GM18868 (cell line): ENCODE measurements around the gene HS3ST3B1.

Experiments
- ATAC-seq: cut with Tn5 transposase; IDR thresholded peaks from one replicate; pipeline ENCODE4 v1.9.1; 2021; ENCODE audit warnings: mild to moderate bottlenecking, moderate library complexity; ENCODE audit not compliant: unreplicated experiment

Gene HS3ST3B1

GRCh38 chr17:14398766-14399165 is 97.9 kb downstream of the HS3ST3B1 start:
- ATAC-seq = no peak
